Neural progenitor cell (in vitro differentiated cells): Measurements from ENCODE around the gene HCRTR1. TPM values are rescaled to one million over a fixed set of nuclear protein-coding genes. Genes with fewer than 3 reads are reported as not detected.

Experiments used
- DNase-seq: peaks from one replicate; pipeline ENCODE4 v3.0.0-alpha.2; 2016; ENCODE audit warnings: low spot score
- H2AFZ ChIP-seq: fragments of 200-600 bp; sonication (generic); replicated peaks from 2 replicates; pipeline ENCODE4 v1.6.1; 2016; ENCODE audit warnings: antibody characterized with exemption
- H3F3A ChIP-seq: fragments of 200-600 bp; sonication (generic); 2 replicates; pipeline ENCODE4 v1.6.1; 2016; ENCODE audit warnings: antibody characterized with exemption, low read depth
- H3K27ac ChIP-seq: fragments of 200-600 bp; sonication (generic); 2 replicates; pipeline ENCODE4 v1.5.1; 2016; ENCODE audit warnings: mild to moderate bottlenecking
- H3K27me3 ChIP-seq: fragments of 200-600 bp; sonication (generic); 2 replicates; pipeline ENCODE4 v1.6.1; 2016; ENCODE audit warnings: mild to moderate bottlenecking, moderate library complexity
- H3K36me3 ChIP-seq: fragments of 200-600 bp; sonication (generic); 2 replicates; pipeline ENCODE4 v1.5.1; 2016
- H3K4me1 ChIP-seq: fragments of 200-600 bp; sonication (generic); 2 replicates; pipeline ENCODE4 v1.6.1; 2016; ENCODE audit warnings: mixed run types
- H3K4me2 ChIP-seq: fragments of 200-600 bp; sonication (generic); 2 replicates; pipeline ENCODE4 v1.6.1; 2016
- H3K4me3 ChIP-seq: fragments of 200-600 bp; sonication (generic); 2 replicates; pipeline ENCODE4 v1.5.1; 2016
- H3K79me2 ChIP-seq: fragments of 200-600 bp; sonication (generic); 2 replicates; pipeline ENCODE4 v1.6.1; 2016; ENCODE audit warnings: low read depth
- H3K9ac ChIP-seq: fragments of 200-600 bp; sonication (generic); 2 replicates; pipeline ENCODE4 v1.6.1; 2016
- H3K9me3 ChIP-seq: fragments of 200-600 bp; sonication (generic); 2 replicates; pipeline ENCODE4 v1.5.1; 2016; ENCODE audit warnings: low read depth
- H4K20me1 ChIP-seq: fragments of 200-600 bp; sonication (generic); 2 replicates; pipeline ENCODE4 v1.6.1; 2016; ENCODE audit warnings: low read depth
- H3K27ac Mint-ChIP-seq: 3 replicates; pipeline ENCODE4 v1.8.0; 2021; ENCODE audit warnings: mixed read lengths
- H3K27me3 Mint-ChIP-seq: 2 replicates; pipeline ENCODE4 v1.8.0; 2022; ENCODE audit warnings: low read depth, mild to moderate bottlenecking, inconsistent platforms, moderate library complexity, mixed read lengths; ENCODE audit not compliant: insufficient read depth
- H3K36me3 Mint-ChIP-seq: 3 replicates; pipeline ENCODE4 v1.8.0; 2021; ENCODE audit warnings: mixed read lengths
- H3K4me1 Mint-ChIP-seq: 3 replicates; pipeline ENCODE4 v1.8.0; 2021; ENCODE audit warnings: mixed read lengths
- H3K4me3 Mint-ChIP-seq: 3 replicates; pipeline ENCODE4 v1.8.0; 2021; ENCODE audit warnings: mild to moderate bottlenecking, moderate library complexity, mixed read lengths
- H3K9me3 Mint-ChIP-seq: 3 replicates; pipeline ENCODE4 v1.8.0; 2020; ENCODE audit warnings: mixed read lengths
- EZH2 ChIP-seq: fragments of 200-600 bp; sonication (generic); IDR thresholded peaks from 2 replicates; pipeline ENCODE4 v1.6.1; 2017; ENCODE audit warnings: antibody characterized with exemption, mild to moderate bottlenecking, moderate library complexity
- EZH2phosphoT487 ChIP-seq: fragments of 200-600 bp; sonication (generic); IDR thresholded peaks from 2 replicates; pipeline ENCODE4 v1.6.1; 2017; ENCODE audit warnings: antibody characterized with exemption
- total RNA-seq: library from RNA; depleted of rRNA; stranded (reverse); fragments of >200 nt; gene quantifications from 2 replicates; pipeline ENCODE4 v1.2.3, GENCODE V29; 2015; ENCODE audit warnings: low replicate concordance
- TF ChIP-seq, protein P1 (sequence below): fragments of 200-600 bp; sonication (generic); IDR thresholded peaks from 2 replicates; pipeline ENCODE4 v1.5.1; 2017; ENCODE audit warnings: antibody characterized with exemption, mild to moderate bottlenecking

HCRTR1 gene
- total RNA-seq, 1 donor from 2014 or later, result not detected

DNA sequence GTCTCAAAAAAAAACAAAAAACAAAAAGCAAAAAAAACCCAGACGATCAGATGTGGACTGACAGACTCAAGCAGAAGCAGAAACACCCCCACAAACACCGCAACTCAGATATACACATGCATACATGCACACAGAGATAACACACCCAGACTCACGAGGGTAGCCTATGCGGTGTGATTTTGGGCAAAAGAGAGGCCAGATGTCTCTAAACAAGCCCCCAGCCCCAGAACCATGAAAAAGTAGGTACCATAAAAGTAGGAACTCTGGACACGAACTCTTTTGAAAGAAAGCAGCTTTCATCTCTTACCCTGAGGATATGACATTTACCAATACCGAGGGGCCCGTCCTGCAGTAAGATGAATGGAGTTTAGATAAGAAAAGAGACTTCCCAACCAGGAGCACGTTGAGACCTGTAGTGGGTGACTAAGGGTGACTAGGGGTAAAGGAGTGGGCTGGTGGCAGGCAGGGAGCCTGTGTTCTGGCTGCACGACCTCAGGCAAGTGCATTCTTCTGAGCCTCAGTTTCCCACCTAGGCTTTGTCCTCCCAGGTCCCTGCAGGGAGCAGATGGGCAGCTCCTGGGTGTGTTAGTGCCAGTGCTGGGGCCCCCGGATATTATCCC, 42.6 kb upstream of the HCRTR1 start:
- Histone ChIP-seq H3K79me2 (no peaks in the 10 kb centered on the region), H3K9ac (no peak overlapping the region), H2AFZ (no peak overlapping the region), H3K4me1 (peaks cover 10% of the 10 kb centered on the region), H4K20me1 (no peaks in the 10 kb centered on the region), H3K9me3 (no peaks in the 10 kb centered on the region), H3F3A (no peaks in the 10 kb centered on the region), H3K36me3 (no peaks in the 10 kb centered on the region), H3K27ac (no peak overlapping the region), H3K4me3 (no peak overlapping the region), H3K4me2 (no peak overlapping the region), H3K27me3 (peaks cover 32% of the 10 kb centered on the region)
- Mint-ChIP-seq H3K4me3 (no peak overlapping the region), H3K27ac (peak overlapping the region; percentile 29), H3K36me3 (no peaks in the 10 kb centered on the region), H3K27me3 (peaks cover 5% of the 10 kb centered on the region), H3K9me3 (no peaks in the 10 kb centered on the region), H3K4me1 (peaks cover 14% of the 10 kb centered on the region)
- peak; percentile 1 for DNase-seq
- TF ChIP-seq EZH2phosphoT487, result no peak
- TF ChIP-seq EZH2, result no peak
- TF ChIP-seq, protein P1, sequence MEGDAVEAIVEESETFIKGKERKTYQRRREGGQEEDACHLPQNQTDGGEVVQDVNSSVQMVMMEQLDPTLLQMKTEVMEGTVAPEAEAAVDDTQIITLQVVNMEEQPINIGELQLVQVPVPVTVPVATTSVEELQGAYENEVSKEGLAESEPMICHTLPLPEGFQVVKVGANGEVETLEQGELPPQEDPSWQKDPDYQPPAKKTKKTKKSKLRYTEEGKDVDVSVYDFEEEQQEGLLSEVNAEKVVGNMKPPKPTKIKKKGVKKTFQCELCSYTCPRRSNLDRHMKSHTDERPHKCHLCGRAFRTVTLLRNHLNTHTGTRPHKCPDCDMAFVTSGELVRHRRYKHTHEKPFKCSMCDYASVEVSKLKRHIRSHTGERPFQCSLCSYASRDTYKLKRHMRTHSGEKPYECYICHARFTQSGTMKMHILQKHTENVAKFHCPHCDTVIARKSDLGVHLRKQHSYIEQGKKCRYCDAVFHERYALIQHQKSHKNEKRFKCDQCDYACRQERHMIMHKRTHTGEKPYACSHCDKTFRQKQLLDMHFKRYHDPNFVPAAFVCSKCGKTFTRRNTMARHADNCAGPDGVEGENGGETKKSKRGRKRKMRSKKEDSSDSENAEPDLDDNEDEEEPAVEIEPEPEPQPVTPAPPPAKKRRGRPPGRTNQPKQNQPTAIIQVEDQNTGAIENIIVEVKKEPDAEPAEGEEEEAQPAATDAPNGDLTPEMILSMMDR, result no peak

DNA sequence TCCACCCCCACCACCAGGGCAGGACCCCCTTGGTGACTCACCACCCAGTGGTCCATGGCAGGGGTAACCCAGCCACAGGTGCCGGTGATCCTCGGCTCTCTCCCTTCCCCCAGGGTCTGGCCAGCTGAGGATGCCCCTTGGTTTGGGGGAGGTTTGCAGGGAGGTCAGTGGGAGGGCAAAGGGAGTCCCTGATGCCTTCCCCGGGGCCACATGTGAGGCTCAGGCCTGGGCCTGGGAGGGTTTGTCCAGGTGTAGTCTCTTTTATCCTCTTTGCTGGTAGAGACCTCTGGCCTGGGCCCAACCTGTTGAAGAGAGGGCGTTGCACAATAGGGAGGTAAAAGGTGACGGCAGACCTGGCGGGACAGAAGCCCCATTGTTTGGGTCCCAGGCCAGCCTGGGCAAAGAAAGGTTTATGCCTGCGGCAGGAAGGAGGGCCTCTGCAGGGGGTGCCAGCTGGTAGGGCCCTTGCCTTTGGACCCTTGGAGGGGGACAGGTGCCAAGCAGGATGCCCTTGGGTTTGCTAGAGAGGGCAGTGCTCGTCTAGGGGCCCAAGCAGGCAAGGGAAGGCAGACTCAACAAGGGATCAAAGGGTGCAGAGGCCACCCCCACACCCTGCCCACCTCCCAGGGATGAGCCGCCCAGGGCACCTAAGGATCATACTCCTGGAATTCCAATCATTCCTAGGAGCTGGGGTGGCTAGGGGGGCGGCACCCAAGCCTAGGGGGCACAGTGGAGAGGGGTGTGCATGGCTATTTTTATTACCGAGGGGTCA, 41.9 kb upstream of the HCRTR1 start:
- Histone ChIP-seq H2AFZ (no peak overlapping the region), H3K27me3 (peaks cover 32% of the 10 kb centered on the region), H3K4me3 (no peak overlapping the region), H4K20me1 (no peaks in the 10 kb centered on the region), H3K79me2 (no peaks in the 10 kb centered on the region), H3K27ac (no peak overlapping the region), H3K9ac (no peak overlapping the region), H3K4me1 (peaks cover 10% of the 10 kb centered on the region), H3K36me3 (no peaks in the 10 kb centered on the region), H3K9me3 (no peaks in the 10 kb centered on the region), H3K4me2 (peak overlapping the region; percentile 70), H3F3A (no peaks in the 10 kb centered on the region)
- no peaks in the 10 kb centered on the region for H3K36me3 Mint-ChIP-seq
- DNase-seq, result peak; percentile 4
- no peak overlapping the region for H3K4me3 Mint-ChIP-seq
- no peaks in the 10 kb centered on the region for H3K9me3 Mint-ChIP-seq
- peaks cover 13% of the 10 kb centered on the region for H3K4me1 Mint-ChIP-seq
- H3K27ac Mint-ChIP-seq, result no peak overlapping the region
- H3K27me3 Mint-ChIP-seq, result peaks cover 7% of the 10 kb centered on the region
- no peak for TF ChIP-seq EZH2phosphoT487
- TF ChIP-seq EZH2, result no peak
- TF ChIP-seq, protein P1, result no peak

DNA sequence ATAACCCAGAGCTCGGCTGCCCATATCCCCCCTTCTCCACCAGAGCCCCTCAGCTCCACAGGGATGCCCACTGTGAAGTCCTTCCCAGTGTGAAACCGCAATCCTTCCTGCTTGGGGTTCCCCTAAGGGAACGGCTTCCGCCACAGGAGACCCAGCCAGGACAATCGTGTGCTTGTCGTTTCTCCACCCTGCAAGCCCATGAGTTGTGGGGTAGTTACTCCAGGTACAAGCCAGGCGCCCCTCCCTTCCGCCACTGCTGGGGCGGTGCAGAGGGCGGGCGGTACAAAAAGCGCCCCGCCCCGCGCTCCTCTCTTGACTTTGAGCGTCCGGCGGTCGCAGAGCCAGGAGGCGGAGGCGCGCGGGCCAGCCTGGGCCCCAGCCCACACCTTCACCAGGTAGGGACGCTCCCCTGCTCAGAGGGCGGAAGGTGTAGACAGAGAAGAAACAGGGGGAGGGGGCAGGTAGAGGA, 41.3 kb upstream of the HCRTR1 start, which contains the start of gene TINAGL1:
Gene TINAGL1 (plus strand): TSS at position 315 of the 469 bp plus-strand sequence. CDS start 634 bp downstream, outside the sequence.
- Histone ChIP-seq H3K4me2 (peak within 1 kb of the TSS; percentile 70), H3K36me3 (no peaks in the 10 kb centered on the region), H3K4me1 (peaks cover 10% of the 10 kb centered on the region), H3K79me2 (no peaks in the 10 kb centered on the region), H3K9ac (no peak within 1 kb of the TSS), H3K4me3 (peak within 1 kb of the TSS; percentile 32), H3K27ac (no peak within 1 kb of the TSS), H2AFZ (peak within 1 kb of the TSS; percentile 85), H3F3A (no peaks in the 10 kb centered on the region), H4K20me1 (no peaks in the 10 kb centered on the region), H3K27me3 (peaks cover 32% of the 10 kb centered on the region), H3K9me3 (no peaks in the 10 kb centered on the region)
- no peak within 1 kb of the TSS for H3K4me3 Mint-ChIP-seq
- DNase-seq, result peak; percentile 52
- H3K27me3 Mint-ChIP-seq, result peaks cover 4% of the 10 kb centered on the region
- peaks cover 13% of the 10 kb centered on the region for H3K4me1 Mint-ChIP-seq
- H3K36me3 Mint-ChIP-seq, result no peaks in the 10 kb centered on the region
- no peaks in the 10 kb centered on the region for H3K9me3 Mint-ChIP-seq
- no peak for TF ChIP-seq EZH2
- H3K27ac Mint-ChIP-seq, result no peak within 1 kb of the TSS
